Measurements from ENCODE around the gene DLGAP1. TPM values are rescaled to one million over a fixed set of nuclear protein-coding genes. Genes with fewer than 3 reads are reported as not detected.
"Not testable (repeated sequence)": the region's sequence is repeated elsewhere in the genome, so short reads cannot be mapped to it uniquely, and the experiment has no call there.

DLGAP1 gene
- polyA plus RNA-seq, 1 donor: 1.5 TPM

DNA sequence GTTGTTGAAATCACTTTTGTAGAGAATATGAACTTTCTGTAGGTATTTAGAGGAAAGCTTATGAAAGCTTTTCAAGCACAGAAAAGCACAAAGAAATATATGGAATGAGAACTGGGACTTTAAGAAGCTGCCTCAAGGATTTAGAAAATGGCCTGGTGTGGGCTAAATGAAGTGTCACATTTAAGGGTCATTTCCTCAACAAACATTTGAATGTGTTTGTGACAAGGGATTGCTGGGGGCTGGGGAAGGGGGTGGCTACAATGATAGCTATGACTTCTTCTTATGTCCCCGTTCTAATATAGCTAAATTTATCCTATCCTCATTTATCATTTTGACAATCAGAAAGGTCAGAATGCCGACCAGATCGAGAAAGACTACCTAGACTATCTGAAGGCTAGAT is 69.2 kb downstream of the DLGAP1 start:
- DNase-seq: no peak

- no peak for DNase-seq
Measured at GRCh38 chr18:4384932-4385331, 70.2 kb downstream of the DLGAP1 start.

- no peak for DNase-seq
Measured at GRCh38 chr18:4374564-4374963, 80.5 kb downstream of the DLGAP1 start.

DNA sequence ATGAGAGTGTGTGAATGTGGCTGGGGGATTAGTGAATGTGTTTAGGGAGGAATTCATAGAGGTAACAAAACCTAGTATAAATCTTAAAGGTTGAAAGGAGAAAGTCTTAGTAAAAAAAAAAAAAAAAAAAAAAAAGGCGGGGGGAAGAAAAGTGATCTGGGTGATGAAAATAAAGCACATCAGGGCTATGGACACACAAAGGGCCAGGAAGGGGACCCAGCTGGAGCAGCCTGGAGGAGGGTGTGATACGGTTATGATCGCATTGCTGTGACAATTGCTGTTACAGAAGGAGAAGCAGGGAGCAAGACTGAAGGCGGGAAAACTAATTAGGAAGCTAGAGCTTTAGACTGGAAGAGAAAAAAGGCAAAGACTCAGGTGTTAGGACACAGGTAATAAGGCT is 85.4 kb downstream of the DLGAP1 start:
- no peak for DNase-seq

GRCh38 chr18:4360221-4360715 is 94.8 kb downstream of the DLGAP1 start:
- DNase-seq: no peak

DNA sequence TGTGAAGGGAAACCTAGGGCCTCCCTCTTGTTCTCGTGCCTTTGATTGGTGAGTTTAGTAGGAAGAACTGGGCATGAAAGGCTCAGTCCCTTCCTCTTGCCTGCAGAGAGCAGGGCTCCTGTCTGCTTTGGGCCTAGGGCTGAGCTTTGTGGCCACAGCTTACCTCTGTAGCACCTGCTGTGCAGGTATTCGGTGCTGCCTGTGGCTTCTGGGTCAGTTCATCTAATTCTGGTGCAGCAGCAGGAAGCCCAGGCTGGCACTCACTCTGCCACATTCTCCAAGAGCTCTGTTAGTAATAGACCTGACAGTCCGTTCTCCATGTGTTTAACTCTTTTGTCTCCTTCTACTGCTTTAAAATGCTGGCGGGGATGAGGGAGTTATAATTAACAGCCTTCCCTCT is 96.5 kb downstream of the DLGAP1 start:
- no peak for DNase-seq

- DNase-seq: no peak
Measured at GRCh38 chr18:4357579-4357978, 97.5 kb downstream of the DLGAP1 start.

DNA sequence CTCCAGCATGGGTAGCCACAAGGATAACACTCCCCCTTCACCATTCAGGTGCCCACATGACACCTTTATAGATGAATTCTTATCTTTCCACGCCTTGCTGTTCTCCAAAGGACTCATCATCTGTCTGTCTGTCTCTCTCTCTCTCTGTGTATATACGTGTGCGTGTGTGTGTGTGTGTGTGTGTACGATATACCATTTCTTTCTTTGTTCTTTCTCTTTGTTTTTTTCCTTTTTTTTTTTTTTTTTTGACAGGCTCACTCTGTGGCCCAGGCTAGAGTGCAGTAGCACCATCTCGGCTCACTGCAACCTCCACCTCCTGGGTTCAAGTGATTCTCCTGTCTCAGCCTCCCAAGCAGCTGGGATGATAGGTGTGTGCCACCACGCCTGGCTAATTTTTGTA is 98.2 kb downstream of the DLGAP1 start:
- DNase-seq: no peak

DNA sequence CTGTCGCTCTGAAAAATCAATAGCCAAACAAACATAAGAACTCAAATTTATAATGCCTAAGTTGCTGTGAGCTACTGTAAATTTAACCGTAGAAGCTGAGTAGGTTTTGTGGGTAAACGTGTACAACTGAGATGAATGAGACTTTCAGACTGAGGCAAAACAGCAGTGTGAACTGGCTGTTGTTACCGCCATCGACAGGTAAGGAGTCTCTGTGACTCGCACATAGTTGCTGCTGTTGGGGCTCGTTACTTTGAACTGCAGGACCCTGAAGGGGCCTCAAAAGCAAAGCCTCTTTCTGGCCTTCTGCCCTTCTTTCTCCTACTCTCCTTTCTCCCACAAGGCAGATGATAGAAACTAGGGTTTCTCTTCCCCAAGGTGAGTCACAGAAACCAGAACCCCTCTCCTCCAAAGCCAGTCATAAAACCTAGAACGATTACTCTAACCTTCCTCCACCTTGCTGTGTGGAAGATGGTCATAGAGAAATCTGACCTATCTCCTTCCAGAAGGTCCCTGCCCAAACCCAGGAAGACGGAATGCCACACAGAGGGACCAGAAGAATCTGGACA is 101.2 kb downstream of the DLGAP1 start:
- no peak for DNase-seq

DNA sequence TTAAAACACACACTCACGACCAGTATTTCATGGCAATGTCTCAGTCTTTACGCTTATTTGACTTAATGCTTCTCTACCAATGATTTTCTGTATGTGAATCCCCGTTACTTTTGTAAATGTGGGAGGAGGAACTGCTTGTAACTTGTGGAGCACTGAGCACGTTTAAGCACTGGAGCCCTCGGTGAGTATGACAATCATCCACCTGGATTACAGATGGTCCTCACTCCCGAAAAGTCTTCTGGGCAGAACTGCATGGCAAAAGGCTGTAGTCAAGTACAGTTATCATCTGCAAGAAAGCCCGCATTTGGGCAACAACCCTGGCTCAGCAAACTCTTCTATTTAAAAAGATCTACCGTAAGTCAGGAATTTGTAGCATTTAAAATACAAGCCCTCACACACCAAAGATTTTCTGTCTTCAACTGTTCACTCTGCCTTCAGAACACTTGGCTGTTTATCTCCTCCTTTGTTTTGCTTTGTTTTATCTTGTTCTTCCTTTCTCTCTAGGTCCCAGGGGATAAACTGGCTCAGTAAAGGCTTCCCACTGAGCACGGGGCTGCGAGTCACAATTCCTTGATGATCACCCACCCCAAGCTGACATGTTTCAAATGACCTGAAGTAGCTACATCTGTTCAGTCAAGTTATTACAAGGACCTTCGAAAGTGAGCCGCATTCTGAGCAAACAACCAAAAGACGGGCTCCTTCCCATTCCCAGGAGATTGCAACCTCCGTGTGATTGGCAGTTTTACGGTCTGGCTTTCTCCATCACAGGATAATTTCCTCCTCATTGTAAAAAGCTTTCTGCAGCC is 102.2 kb downstream of the DLGAP1 start:
- peak; percentile 38 for DNase-seq

GRCh38 chr18:4351005-4351404 is 104.1 kb downstream of the DLGAP1 start:
- DNase-seq: no peak

DNA sequence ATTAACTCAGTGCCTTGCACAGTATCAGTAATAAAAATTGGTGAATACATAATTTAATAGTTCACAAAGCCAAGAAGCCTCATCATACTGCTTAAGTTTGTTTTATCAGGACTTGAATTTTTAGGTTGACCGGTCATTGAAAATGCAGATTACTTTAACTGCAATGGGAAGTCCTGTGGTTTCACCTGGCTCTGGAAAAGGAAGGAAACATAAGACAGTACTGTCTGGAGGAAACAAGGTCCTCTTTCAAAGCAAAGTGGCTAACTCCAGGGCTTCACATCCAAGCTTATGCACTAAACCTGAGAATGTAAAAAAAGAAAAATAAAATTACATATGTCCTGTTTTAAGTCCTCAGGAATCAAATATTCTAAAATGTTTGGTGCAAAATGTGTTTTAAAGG is 119.7 kb downstream of the DLGAP1 start:
- DNase-seq: no peak

- no peak for DNase-seq
Measured at GRCh38 chr18:4333043-4333442, 122.1 kb downstream of the DLGAP1 start.

- DNase-seq: no peak
Measured at GRCh38 chr18:4319738-4320677, 135.1 kb downstream of the DLGAP1 start.

DNA sequence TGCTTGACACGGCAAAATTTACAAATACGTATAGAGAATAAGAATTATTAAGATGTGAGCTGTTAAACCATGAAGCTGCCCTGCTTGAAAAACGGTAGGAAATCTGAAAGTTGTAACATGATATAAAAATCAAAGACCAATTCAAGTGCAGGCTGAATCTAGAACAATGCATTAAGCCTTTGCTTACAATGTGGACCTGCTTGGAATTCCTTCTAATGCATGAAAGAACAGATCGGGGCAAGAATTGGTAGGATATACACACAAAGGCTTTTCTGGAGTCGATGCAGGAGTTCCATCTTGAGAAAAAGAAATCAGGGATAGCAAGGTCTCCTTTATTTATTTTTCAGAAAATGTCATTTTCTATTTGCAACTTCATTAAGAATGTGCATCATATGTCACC is 136.8 kb downstream of the DLGAP1 start:
- DNase-seq: no peak

DNA sequence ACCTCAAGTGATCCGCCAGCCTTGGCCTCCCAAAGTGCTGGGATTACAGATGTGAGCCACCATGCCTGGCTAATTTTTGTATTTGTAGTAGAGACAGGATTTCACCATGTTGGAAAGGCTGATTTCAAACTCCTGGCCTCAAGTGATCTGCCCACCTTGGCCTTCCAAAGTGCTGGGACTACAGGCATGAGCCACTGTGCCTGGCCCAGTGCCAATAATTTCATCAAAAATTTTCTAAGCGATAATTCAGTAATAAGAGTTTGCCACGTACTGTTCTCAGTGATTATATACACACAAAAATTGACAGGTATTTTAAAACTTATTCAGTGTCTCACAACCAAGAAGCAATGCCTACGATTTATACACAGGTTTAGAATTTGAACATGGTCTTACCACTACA is 143.2 kb downstream of the DLGAP1 start:
- not testable (repeated sequence) for DNase-seq

GRCh38 chr18:4311136-4311535 is 144.0 kb downstream of the DLGAP1 start:
- no peak for DNase-seq

- DNase-seq: no peak
Measured at GRCh38 chr18:4309227-4309626, 145.9 kb downstream of the DLGAP1 start.

DNA sequence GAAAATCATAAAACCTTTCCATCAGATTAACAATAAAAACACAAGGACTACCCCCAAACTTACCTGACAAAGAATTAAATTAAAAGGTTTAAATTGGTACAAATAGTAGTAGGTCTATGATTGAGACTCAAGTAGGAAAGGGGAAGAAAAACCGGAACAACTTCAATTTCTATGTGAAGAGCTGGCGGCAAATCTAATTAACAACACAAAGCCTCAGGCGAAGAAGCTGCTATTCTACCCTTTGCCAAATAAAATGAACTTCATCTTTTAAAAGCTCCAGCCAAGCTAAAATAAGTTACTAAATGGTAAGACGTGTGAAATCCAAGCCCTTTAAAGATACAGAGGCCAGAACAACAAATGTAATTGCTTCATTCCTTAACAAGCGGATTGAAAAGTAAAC is 146.5 kb downstream of the DLGAP1 start:
- no peak for DNase-seq

DNA sequence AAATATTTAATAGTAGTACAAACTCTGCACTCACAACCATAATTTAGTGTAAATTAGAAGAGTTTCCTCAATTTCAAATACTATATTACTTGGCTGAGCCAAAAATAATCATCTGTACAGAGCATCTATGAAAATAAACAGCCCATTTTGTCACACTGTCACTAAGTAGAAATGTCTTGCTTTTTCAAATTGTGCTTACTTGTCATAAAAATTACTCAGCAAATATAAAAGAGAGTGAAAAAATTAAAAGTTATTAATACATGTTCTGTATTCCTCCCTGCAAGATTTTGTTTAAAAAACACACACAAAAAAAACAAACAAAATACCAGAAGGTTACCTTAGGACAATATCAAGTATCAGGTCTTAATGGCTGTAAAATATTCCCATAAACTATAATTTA is 155.7 kb downstream of the DLGAP1 start:
- DNase-seq: no peak

- no peak for DNase-seq
Measured at GRCh38 chr18:4293337-4293736, 161.8 kb downstream of the DLGAP1 start.

DNA sequence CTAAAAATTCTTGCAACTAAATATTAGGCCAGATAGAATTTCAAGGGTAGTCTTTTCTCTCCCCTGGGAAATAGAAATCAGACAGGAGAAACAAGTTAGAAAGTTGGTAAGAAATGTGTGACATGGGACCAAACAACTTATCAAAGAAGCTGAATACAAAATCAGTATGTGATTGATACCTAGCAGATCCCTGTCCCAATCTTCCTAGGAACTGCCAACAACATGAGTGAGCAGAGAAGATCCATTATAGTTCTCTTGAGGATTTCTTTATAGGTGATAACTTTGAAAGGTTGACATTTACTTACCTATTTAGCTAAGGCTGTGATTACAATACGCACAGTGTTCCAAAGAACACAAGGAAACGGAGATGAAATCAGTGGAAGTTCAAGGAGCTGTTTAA is 162.4 kb downstream of the DLGAP1 start:
- no peak for DNase-seq

DNA sequence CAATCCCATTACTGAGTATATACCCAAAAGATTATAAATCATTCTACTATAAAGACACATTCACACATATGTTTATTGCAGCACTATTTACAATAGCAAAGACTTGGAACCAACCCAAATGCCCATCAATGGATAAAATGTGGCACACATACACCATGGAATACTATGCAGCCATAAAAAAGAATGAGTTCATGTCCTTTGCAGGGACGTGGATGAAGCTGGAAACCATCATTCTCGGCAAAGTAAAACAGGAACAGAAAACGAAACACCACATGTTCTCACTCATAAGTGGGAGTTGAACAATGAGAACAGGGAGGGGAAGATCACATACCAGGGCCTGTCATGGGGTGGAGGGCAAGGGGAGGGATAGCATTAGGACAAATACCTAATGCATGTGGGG is 167.8 kb downstream of the DLGAP1 start:
- not testable (repeated sequence) for DNase-seq
